HG02678 (cell line): ENCODE data around the gene HSF2BP.
"Not testable (repeated sequence)": the region's sequence is repeated elsewhere in the genome, so short reads cannot be mapped to it uniquely, and the experiment has no call there.

ENCODE experiments used
- ATAC-seq: cut with Tn5 transposase; IDR thresholded peaks from one replicate; pipeline ENCODE4 v1.9.1; 2021; ENCODE audit warnings: mild to moderate bottlenecking, moderate library complexity; ENCODE audit not compliant: unreplicated experiment

The HSF2BP gene

GRCh38 chr21:43659136-43660000, at the start of gene HSF2BP, which contains the start of gene RRP1B:
Gene HSF2BP (minus strand): TSS chr21:43659488. CDS start chr21:43658096, 1,392 bp downstream.
Gene RRP1B (plus strand): TSS chr21:43659560. CDS start chr21:43659665, 105 bp downstream.
- peak; percentile 81 for ATAC-seq

- ATAC-seq, result no peak
Observed at GRCh38 chr21:43708745-43709381, 49.6 kb upstream of the HSF2BP start.

GRCh38 chr21:43707462-43707861, 48.2 kb upstream of the HSF2BP start:
- no peak for ATAC-seq

GRCh38 chr21:43703035-43703880, 44.0 kb upstream of the HSF2BP start:
- ATAC-seq, result no peak

- ATAC-seq, result no peak
Observed at GRCh38 chr21:43702785-43703034, 43.4 kb upstream of the HSF2BP start.

GRCh38 chr21:43701936-43702784, 42.9 kb upstream of the HSF2BP start:
- no peak for ATAC-seq

GRCh38 chr21:43699933-43700599, 40.8 kb upstream of the HSF2BP start:
- ATAC-seq, result no peak

- not testable (repeated sequence) for ATAC-seq
Observed at GRCh38 chr21:43699492-43699777, 40.1 kb upstream of the HSF2BP start.

GRCh38 chr21:43697758-43698643, 38.7 kb upstream of the HSF2BP start:
- no peak for ATAC-seq

- no peak for ATAC-seq
Observed at GRCh38 chr21:43696214-43696613, 36.9 kb upstream of the HSF2BP start.

- ATAC-seq, result no peak
Observed at GRCh38 chr21:43694437-43695079, 35.3 kb upstream of the HSF2BP start.

GRCh38 chr21:43693981-43694380, 34.7 kb upstream of the HSF2BP start:
- ATAC-seq, result no peak

- no peak for ATAC-seq
Observed at GRCh38 chr21:43692949-43693348, 33.7 kb upstream of the HSF2BP start.

- no peak for ATAC-seq
Observed at GRCh38 chr21:43691801-43692200, 32.5 kb upstream of the HSF2BP start.

- no peak for ATAC-seq
Observed at GRCh38 chr21:43691086-43691795, 32.0 kb upstream of the HSF2BP start.

GRCh38 chr21:43690346-43690745, 31.1 kb upstream of the HSF2BP start:
- no peak for ATAC-seq

GRCh38 chr21:43689556-43690337, 30.5 kb upstream of the HSF2BP start:
- no peak for ATAC-seq
